Endothelial cell of umbilical vein (primary cell): ENCODE results near the gene PTCD1. TPM values are rescaled to one million over a fixed set of nuclear protein-coding genes. Genes with fewer than 3 reads are reported as not detected.

Experiments
- BruUV-seq: library from RNA; stranded (reverse); fragments of 400-500 nt; replicated peaks from 2 replicates; lab custom pipeline; 2021; lab: Mats Ljungman, UMichigan
- CTCF ChIA-PET: fragments of 300-600, 350-600 bp; sonication (Branson Sonifier 250); formaldehyde crosslinking; loops from one replicate; lab custom pipeline; 2021; ENCODE audit warnings: antibody characterized with exemption, inconsistent platforms; lab: Charles Lee
- POLR2A ChIA-PET: fragments of 300-600, 350-600 bp; sonication (Branson Sonifier 250); formaldehyde crosslinking; loops from one replicate; lab custom pipeline; 2021; ENCODE audit warnings: antibody characterized with exemption, inconsistent platforms; lab: Charles Lee
- DNase-seq: peaks from one replicate; pipeline ENCODE4 v3.0.0-alpha.2; 2011; ENCODE audit warnings: low read depth, low spot score
- FAIRE-seq: peaks from 2 replicates; lab custom pipeline; 2011; peaks lifted over from hg19 to GRCh38; lab: Jason Lieb, UNC
- H2AFZ ChIP-seq: 2 replicates; pipeline ENCODE4 v1.6.0; 2012; ENCODE audit warnings: low read depth, low read length, control low read depth, inconsistent platforms
- H3K27ac ChIP-seq: 2 replicates; pipeline ENCODE4 v1.5.1; 2011; ENCODE audit warnings: low read depth, mild to moderate bottlenecking, control low read depth, low read length, moderate library complexity; ENCODE audit not compliant: insufficient read depth
- H3K27me3 ChIP-seq, 2 experiments: 2 replicates each; pipeline versions ENCODE4 v1.6.0 to v1.6.1; 2011; ENCODE audit warnings: low read length in 2 of 2, mixed read lengths in 1 of 2; ENCODE audit not compliant: control insufficient read depth in 2 of 2, insufficient read depth in 2 of 2
- H3K36me3 ChIP-seq, 2 experiments: 2 replicates in 1 of 2; 3 replicates in 1 of 2; pipeline ENCODE4 v1.5.1; 2011; ENCODE audit warnings: low read length in 2 of 2, mild to moderate bottlenecking in 1 of 2, moderate library complexity in 1 of 2; ENCODE audit not compliant: control insufficient read depth in 2 of 2, insufficient read depth in 2 of 2; ENCODE audit errors: extremely low read depth in 1 of 2
- H3K4me1 ChIP-seq: 3 replicates; pipeline ENCODE4 v1.5.1; 2011; ENCODE audit warnings: mild to moderate bottlenecking, low read length; ENCODE audit not compliant: control insufficient read depth, insufficient read depth; ENCODE audit errors: extremely low read depth
- H3K4me2 ChIP-seq: 2 replicates; pipeline ENCODE4 v1.6.1; 2011; ENCODE audit warnings: low read length, control low read depth, mixed read lengths; ENCODE audit not compliant: insufficient read depth
- H3K4me3 ChIP-seq, 3 experiments: fragments of 200-600 bp in 1 of 3; sonication (generic), shearing (Covaris generic) in 1 of 3; replicated peaks in 1 of 3; 2 replicates each; pipeline ENCODE4 v1.5.1; 2011 to 2016; ENCODE audit warnings: control low read depth in 3 of 3, low read length in 3 of 3, mild to moderate bottlenecking in 2 of 3, inconsistent platforms in 1 of 3, low read depth in 1 of 3, moderate library complexity in 1 of 3; ENCODE audit not compliant: insufficient read depth in 1 of 3
- H3K79me2 ChIP-seq: 2 replicates; pipeline ENCODE4 v1.6.0; 2012; ENCODE audit warnings: low read length, inconsistent platforms; ENCODE audit not compliant: control insufficient read depth, insufficient read depth
- H3K9ac ChIP-seq: replicated peaks from 2 replicates; pipeline ENCODE3; 2011; ENCODE audit warnings: low read length, control low read depth; ENCODE audit not compliant: insufficient read depth; ENCODE audit errors: extremely low read depth
- H3K9me1 ChIP-seq: replicated peaks from 3 replicates; pipeline ENCODE4 v1.6.0; 2011; ENCODE audit warnings: mild to moderate bottlenecking, low read length; ENCODE audit not compliant: control insufficient read depth, insufficient read depth; ENCODE audit errors: extremely low read depth
- H3K9me3 ChIP-seq: replicated peaks from 2 replicates; pipeline ENCODE4 v1.5.1; 2012; ENCODE audit warnings: low read length, inconsistent platforms; ENCODE audit not compliant: control insufficient read depth, insufficient read depth
- H4K20me1 ChIP-seq: replicated peaks from 2 replicates; pipeline ENCODE3; 2011; ENCODE audit warnings: mild to moderate bottlenecking, low read length; ENCODE audit not compliant: control insufficient read depth, insufficient read depth; ENCODE audit errors: extremely low read depth
- MYC ChIP-seq: IDR thresholded peaks from one replicate; pipeline ENCODE4 v1.6.1; 2011; ENCODE audit warnings: mild to moderate bottlenecking, low read depth, low read length
- POLR2A ChIP-seq: IDR thresholded peaks from 2 replicates; pipeline ENCODE4 v1.6.1; 2012; ENCODE audit warnings: low read depth, mild to moderate bottlenecking, control low read depth, low read length
- POLR2AphosphoS5 ChIP-seq: IDR thresholded peaks from 2 replicates; pipeline ENCODE4 v1.6.1; 2012; ENCODE audit warnings: low read depth, mild to moderate bottlenecking, control low read depth, low read length, moderate library complexity; ENCODE audit not compliant: insufficient read depth
- dilution Hi-C: fragments of 300-500 bp; cut with MboI; formaldehyde crosslinking; loops from one replicate; pipeline ENCODE4 v1.15.0; 2019; ENCODE audit warnings: low sequenced_read_pairs; ENCODE audit not compliant: extremely low pct_ligation_motif_present
- intact Hi-C: fragments of 100-400 bp; cut with micrococcal nuclease; formaldehyde crosslinking; loops from one replicate; pipeline ENCODE4 v1.10.0; 2022
- polyA plus RNA-seq, 4 experiments: library from polyadenylated mRNA; depleted of rRNA in 3 of 4; stranded (reverse) in 3 of 4; unstranded in 1 of 4; fragments of >200 nt; gene quantifications; 2 replicates each; pipeline versions ENCODE4 v1.2.1 to v1.2.3, GENCODE V29; 2011 to 2012; ENCODE audit warnings: missing spikeins in 1 of 4
- total RNA-seq: library from RNA; stranded (reverse); gene quantifications from 2 replicates; pipeline ENCODE4 v1.2.3, GENCODE V29; 2021
- TF ChIP-seq, protein P1 (sequence below), 2 donors: IDR thresholded peaks; 1 replicate in 1 of 2; 2 replicates in 1 of 2; pipeline ENCODE4 v1.5.1; 2011; ENCODE audit warnings: low read length in 2 of 2, mild to moderate bottlenecking in 2 of 2, moderate library complexity in 2 of 2, control low read depth in 1 of 2, inconsistent platforms in 1 of 2, low read depth in 1 of 2; ENCODE audit not compliant: insufficient read depth in 1 of 2; ENCODE audit errors: extremely low read depth in 1 of 2

The PTCD1 gene
- total and polyA plus RNA-seq, 2 donors (not counting 3 experiments of a cell fraction or from before 2014, with no cell fraction given) = 3.8 to 9.6 TPM

DNA sequence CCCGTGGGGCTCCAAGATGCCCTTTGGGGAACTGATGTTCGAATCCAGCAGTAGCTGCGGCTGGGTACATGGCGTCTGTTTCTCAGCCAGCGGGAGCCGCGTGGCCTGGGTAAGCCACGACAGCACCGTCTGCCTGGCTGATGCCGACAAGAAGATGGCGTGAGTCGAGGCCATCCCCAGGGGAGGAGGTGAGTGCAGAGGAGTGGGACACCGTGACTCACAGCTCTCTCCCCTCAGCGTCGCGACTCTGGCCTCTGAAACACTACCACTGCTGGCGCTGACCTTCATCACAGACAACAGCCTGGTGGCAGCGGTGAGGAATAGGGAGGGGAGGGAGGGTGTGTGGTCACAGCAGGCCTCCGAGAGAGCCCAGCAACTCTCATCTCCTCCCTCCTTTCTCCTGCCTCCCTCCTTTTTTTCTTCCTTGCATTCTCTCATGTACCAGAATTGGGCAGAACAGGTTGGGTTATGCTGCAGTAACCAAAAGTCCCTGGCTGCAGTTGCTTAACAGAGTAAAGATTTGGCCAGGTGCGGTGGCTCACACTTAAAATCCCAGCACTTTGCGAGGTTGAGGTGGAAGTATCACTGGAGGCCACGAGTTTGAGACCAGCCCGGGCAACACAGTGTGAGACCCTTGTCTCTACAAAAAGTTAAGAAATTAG is 47.5 kb downstream of the PTCD1 start:
- Histone ChIP-seq H3K4me1 (peaks cover 16% of the 10 kb centered on the region), H3K9me3 (no peaks in the 10 kb centered on the region), H3K27me3 (no peaks in the 10 kb centered on the region), H3K9me1 (no peaks in the 10 kb centered on the region), H3K79me2 (peaks cover 11% of the 10 kb centered on the region), H4K20me1 (no peaks in the 10 kb centered on the region), H3K36me3 (peaks cover 28 to 54% of the 10 kb centered on the region in 2 experiments), H3K27ac (no peak overlapping the region), H2AFZ (no peak overlapping the region), H3K4me2 (no peak overlapping the region), H3K4me3 (no peak overlapping the region), H3K9ac (no peak overlapping the region)
- intact Hi-C loops (no loop called here), dilution Hi-C loops (no loop called here)
- no peak for FAIRE-seq
- TF ChIP-seq MYC = no peak
- no TSS peak for BruUV-seq
- DNase-seq = no peak
- ChIA-PET CTCF (interaction anchor here (3.7 kb wide), 1 partner anchor 26 kb away, joined by 11 read pairs; no protein-coding TSS in a partner anchor), POLR2A (interaction anchor here (0.7 kb wide), 1 partner anchor 451 kb away, joined by 3 read pairs; no protein-coding TSS in a partner anchor)

DNA sequence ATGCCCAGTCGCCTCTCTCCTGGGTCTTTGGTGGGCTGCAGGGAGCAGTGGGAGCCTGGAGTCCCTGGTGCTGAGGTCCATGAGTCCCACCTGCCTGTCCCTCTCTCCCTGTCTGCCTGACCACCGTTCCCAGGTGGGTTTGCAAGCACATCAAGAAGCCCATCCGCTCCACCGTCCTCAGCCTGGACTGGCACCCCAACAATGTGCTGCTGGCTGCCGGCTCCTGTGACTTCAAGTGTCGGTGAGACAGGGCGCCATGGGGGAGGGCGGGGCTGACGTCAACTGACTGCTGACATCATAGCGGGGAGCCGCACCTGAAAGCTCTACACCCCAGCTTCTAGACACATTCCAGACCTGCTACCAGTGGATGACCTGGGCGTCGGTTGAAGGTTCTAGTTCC is 48.8 kb downstream of the PTCD1 start:
- H3K36me3 ChIP-seq = peaks cover 24 to 53% of the 10 kb centered on the region in 2 experiments
- H3K9me3 ChIP-seq = no peaks in the 10 kb centered on the region
- H3K27ac ChIP-seq = no peak overlapping the region
- no peak overlapping the region for H3K4me3 ChIP-seq
- no peak for TF ChIP-seq POLR2A
- TF ChIP-seq POLR2AphosphoS5 = no peak
- no peak for TF ChIP-seq MYC
- TF ChIP-seq, protein P1, sequence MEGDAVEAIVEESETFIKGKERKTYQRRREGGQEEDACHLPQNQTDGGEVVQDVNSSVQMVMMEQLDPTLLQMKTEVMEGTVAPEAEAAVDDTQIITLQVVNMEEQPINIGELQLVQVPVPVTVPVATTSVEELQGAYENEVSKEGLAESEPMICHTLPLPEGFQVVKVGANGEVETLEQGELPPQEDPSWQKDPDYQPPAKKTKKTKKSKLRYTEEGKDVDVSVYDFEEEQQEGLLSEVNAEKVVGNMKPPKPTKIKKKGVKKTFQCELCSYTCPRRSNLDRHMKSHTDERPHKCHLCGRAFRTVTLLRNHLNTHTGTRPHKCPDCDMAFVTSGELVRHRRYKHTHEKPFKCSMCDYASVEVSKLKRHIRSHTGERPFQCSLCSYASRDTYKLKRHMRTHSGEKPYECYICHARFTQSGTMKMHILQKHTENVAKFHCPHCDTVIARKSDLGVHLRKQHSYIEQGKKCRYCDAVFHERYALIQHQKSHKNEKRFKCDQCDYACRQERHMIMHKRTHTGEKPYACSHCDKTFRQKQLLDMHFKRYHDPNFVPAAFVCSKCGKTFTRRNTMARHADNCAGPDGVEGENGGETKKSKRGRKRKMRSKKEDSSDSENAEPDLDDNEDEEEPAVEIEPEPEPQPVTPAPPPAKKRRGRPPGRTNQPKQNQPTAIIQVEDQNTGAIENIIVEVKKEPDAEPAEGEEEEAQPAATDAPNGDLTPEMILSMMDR (IDR thresholded peaks at IDR 0.05; ENCODE audit: extremely low read depth in 1 of 2, insufficient read depth in 1 of 2, low read depth in 1 of 2, low read length in 2 of 2) = no peak
- H3K4me2 ChIP-seq = no peak overlapping the region
- no peak overlapping the region for H2AFZ ChIP-seq
- no peak for DNase-seq
- intact Hi-C loops (no loop called here), dilution Hi-C loops (no loop called here)
- no TSS peak for BruUV-seq
- peaks cover 10% of the 10 kb centered on the region for H3K79me2 ChIP-seq
- H3K9me1 ChIP-seq = no peaks in the 10 kb centered on the region
- peaks cover 16% of the 10 kb centered on the region for H3K4me1 ChIP-seq
- no peak overlapping the region for H3K9ac ChIP-seq
- no peak for FAIRE-seq
- CTCF ChIA-PET = interaction anchor here (0.9 kb wide), 1 partner anchor 9 kb away, joined by 3 read pairs; no protein-coding TSS in a partner anchor
- H4K20me1 ChIP-seq = no peaks in the 10 kb centered on the region
- H3K27me3 ChIP-seq = no peaks in the 10 kb centered on the region
- POLR2A ChIA-PET = interaction anchor here (2.1 kb wide), 1 partner anchor 19 kb away, joined by 4 read pairs; the partner anchor contains the start of gene BUD31
